PFSK-1 (cell line): Measurements from ENCODE around the gene ZNF804B.

ENCODE experiments used
- FOXP2 ChIP-seq: optimal IDR thresholded peaks from 2 replicates; pipeline ENCODE3; 2011; ENCODE audit warnings: borderline replicate concordance, control low read depth, inconsistent platforms; ENCODE audit not compliant: insufficient read depth; ENCODE audit errors: extremely low read length, extremely low read depth
- POLR2AphosphoS5 ChIP-seq: IDR thresholded peaks from 2 replicates; pipeline ENCODE4 v1.6.1; 2012; ENCODE audit warnings: low read depth, mild to moderate bottlenecking, control low read depth, low read length, moderate library complexity
- SIN3A ChIP-seq: IDR thresholded peaks from 2 replicates; pipeline ENCODE4 v1.6.1; 2012; ENCODE audit warnings: mild to moderate bottlenecking, low read length, moderate library complexity, borderline replicate concordance; ENCODE audit not compliant: insufficient read depth
- TAF1 ChIP-seq: IDR thresholded peaks from 2 replicates; pipeline ENCODE4 v1.6.1; 2012; ENCODE audit warnings: low read length, control low read depth, borderline replicate concordance; ENCODE audit not compliant: insufficient read depth
- TF ChIP-seq, protein P1 (sequence below), 2 experiments: IDR thresholded peaks; 2 replicates each; pipeline versions ENCODE4 v1.6.1 to v1.8.0; 2011 to 2012; ENCODE audit warnings: low read depth in 2 of 2, low read length in 2 of 2, control low read depth in 1 of 2, inconsistent platforms in 1 of 2, mild to moderate bottlenecking in 1 of 2, moderate library complexity in 1 of 2; ENCODE audit not compliant: insufficient read depth in 1 of 2

ZNF804B gene

GRCh38 chr7:89028319-89028718 lies 268.8 kb downstream of the ZNF804B start:
- no peak for TF ChIP-seq FOXP2
- TF ChIP-seq, protein P1, sequence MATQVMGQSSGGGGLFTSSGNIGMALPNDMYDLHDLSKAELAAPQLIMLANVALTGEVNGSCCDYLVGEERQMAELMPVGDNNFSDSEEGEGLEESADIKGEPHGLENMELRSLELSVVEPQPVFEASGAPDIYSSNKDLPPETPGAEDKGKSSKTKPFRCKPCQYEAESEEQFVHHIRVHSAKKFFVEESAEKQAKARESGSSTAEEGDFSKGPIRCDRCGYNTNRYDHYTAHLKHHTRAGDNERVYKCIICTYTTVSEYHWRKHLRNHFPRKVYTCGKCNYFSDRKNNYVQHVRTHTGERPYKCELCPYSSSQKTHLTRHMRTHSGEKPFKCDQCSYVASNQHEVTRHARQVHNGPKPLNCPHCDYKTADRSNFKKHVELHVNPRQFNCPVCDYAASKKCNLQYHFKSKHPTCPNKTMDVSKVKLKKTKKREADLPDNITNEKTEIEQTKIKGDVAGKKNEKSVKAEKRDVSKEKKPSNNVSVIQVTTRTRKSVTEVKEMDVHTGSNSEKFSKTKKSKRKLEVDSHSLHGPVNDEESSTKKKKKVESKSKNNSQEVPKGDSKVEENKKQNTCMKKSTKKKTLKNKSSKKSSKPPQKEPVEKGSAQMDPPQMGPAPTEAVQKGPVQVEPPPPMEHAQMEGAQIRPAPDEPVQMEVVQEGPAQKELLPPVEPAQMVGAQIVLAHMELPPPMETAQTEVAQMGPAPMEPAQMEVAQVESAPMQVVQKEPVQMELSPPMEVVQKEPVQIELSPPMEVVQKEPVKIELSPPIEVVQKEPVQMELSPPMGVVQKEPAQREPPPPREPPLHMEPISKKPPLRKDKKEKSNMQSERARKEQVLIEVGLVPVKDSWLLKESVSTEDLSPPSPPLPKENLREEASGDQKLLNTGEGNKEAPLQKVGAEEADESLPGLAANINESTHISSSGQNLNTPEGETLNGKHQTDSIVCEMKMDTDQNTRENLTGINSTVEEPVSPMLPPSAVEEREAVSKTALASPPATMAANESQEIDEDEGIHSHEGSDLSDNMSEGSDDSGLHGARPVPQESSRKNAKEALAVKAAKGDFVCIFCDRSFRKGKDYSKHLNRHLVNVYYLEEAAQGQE (IDR thresholded peaks at IDR 0.05; ENCODE audit: insufficient read depth in 1 of 2, low read depth in 2 of 2, low read length in 2 of 2) = no peak
- no peak for TF ChIP-seq TAF1
- no peak for TF ChIP-seq SIN3A
- no peak for TF ChIP-seq POLR2AphosphoS5

DNA sequence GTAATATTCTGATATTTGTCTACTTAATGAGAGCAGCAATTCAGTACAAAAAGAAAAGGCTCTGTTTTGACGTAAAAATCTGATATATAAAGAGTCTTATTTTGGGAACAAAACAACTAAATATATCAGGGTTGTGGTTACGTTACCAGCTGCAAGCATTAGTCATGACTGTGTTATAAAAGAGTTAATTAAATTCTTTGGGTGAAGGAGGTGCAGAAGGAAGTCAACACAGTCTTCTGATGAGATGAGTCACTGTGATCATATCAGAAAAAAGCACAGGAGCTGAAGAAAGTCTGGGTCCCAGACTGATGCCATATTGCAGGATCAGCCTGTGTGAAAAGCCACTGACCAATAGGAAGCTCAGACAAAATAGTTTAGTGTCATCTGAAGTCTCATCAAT lies 270.4 kb downstream of the ZNF804B start:
- no peak for TF ChIP-seq POLR2AphosphoS5
- TF ChIP-seq, protein P1 (IDR thresholded peaks at IDR 0.05; ENCODE audit: insufficient read depth in 1 of 2, low read depth in 2 of 2, low read length in 2 of 2) = no peak
- TF ChIP-seq TAF1 = no peak
- TF ChIP-seq FOXP2 = no peak
- TF ChIP-seq SIN3A = no peak

- TF ChIP-seq POLR2AphosphoS5 (no peak), TAF1 (no peak)
These were observed 281.7 kb downstream of the ZNF804B start for GRCh38 chr7:89041240-89041639.

DNA sequence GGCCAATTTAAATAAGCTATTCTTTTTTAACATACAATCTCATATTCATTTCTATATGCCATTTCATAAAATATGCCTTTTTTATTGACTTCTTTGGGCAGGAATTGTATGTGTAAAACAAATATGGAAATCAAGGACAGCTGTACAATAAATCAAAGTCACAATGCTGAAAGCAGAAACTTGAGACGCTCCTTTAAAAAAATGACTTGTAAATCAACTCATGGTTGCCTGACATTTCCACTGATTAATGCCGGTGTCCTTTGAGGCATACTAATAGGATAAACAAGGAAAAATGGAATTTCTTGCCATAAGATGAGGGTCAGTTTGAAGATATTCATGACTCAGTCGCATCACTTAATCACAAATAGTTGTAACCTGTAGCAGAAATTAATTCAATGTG lies 283.4 kb downstream of the ZNF804B start:
- TF ChIP-seq TAF1 (no peak), SIN3A (no peak), POLR2AphosphoS5 (no peak), FOXP2 (no peak)
- TF ChIP-seq, protein P1 (IDR thresholded peaks at IDR 0.05; ENCODE audit: insufficient read depth in 1 of 2, low read depth in 2 of 2, low read length in 2 of 2) = no peak

DNA sequence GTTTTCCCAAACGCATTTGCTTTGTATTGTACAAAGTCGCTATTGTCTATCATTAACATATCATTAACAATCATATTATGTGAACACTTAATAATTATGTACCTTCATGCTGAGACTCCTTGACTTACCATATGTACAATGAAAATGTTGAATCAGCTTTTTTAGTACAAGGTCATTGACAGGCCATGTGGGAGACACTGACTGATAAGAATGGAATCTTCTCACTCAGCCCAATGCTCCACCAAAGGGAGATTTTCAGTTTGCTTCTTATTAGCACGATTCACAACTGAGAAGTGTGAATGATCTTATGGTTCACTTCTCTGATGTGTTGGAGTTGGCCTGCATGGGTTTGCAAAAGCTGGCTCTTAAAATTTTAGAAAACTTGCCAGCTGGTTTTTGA lies 289.5 kb downstream of the ZNF804B start:
- TF ChIP-seq, protein P1 (IDR thresholded peaks at IDR 0.05; ENCODE audit: insufficient read depth in 1 of 2, low read depth in 2 of 2, low read length in 2 of 2) = no peak
- no peak for TF ChIP-seq FOXP2
- no peak for TF ChIP-seq TAF1
- no peak for TF ChIP-seq POLR2AphosphoS5
- TF ChIP-seq SIN3A = no peak
